Natural killer cell (primary cell): ENCODE results near the gene RBM28. TPM values are rescaled to one million over a fixed set of nuclear protein-coding genes. Genes with fewer than 3 reads are reported as not detected.

Experiments used
- ATAC-seq, 3 donors: fragments of 150-1000 bp in 2 of 3; fragments of 200-7000 bp in 1 of 3; cut with Tn5 transposase; 1 replicate in 1 of 3; 2 replicates in 2 of 3; pipeline ENCODE4 v1.10.0; 2021; ENCODE audit warnings: mild to moderate bottlenecking in 2 of 3, moderate library complexity in 2 of 3
- DNase-seq, 2 donors: peaks; one replicate each; pipeline versions ENCODE4 v3.0.0 to v3.0.0-alpha.2; 2013 to 2021; ENCODE audit warnings: mixed read lengths in 1 of 2
- H3K27ac ChIP-seq: one replicate; pipeline ENCODE4 v1.5.1; 2013; ENCODE audit warnings: mild to moderate bottlenecking, low read length
- H3K27me3 ChIP-seq: one replicate; pipeline ENCODE4 v1.6.1; 2013; ENCODE audit warnings: low read length; ENCODE audit not compliant: control insufficient read depth, insufficient read depth
- H3K36me3 ChIP-seq: one replicate; pipeline ENCODE4 v1.6.1; 2013; ENCODE audit warnings: low read length; ENCODE audit not compliant: control insufficient read depth, insufficient read depth
- H3K4me1 ChIP-seq: one replicate; pipeline ENCODE4 v1.6.1; 2013; ENCODE audit warnings: low read length; ENCODE audit not compliant: control insufficient read depth, insufficient read depth
- H3K4me3 ChIP-seq: one replicate; pipeline ENCODE4 v1.5.1; 2013; ENCODE audit warnings: low read length
- H3K9me3 ChIP-seq: one replicate; pipeline ENCODE4 v1.6.1; 2013; ENCODE audit warnings: low read length; ENCODE audit not compliant: control insufficient read depth, insufficient read depth
- H3K27ac Mint-ChIP-seq, 2 donors: one replicate each; pipeline ENCODE4 v1.8.0; 2022; ENCODE audit warnings: mild to moderate bottlenecking in 2 of 2, mixed read lengths in 2 of 2, moderate library complexity in 1 of 2
- H3K27me3 Mint-ChIP-seq, 2 donors: one replicate each; pipeline ENCODE4 v1.8.0; 2022; ENCODE audit warnings: low read depth in 2 of 2, mixed read lengths in 2 of 2
- H3K36me3 Mint-ChIP-seq: one replicate; pipeline ENCODE4 v1.8.0; 2022; ENCODE audit warnings: mixed read lengths
- H3K4me1 Mint-ChIP-seq, 2 donors: one replicate each; pipeline ENCODE4 v1.8.0; 2022; ENCODE audit warnings: mixed read lengths in 2 of 2
- H3K4me3 Mint-ChIP-seq: one replicate; pipeline ENCODE4 v1.8.0; 2022; ENCODE audit warnings: mild to moderate bottlenecking, moderate library complexity, mixed read lengths
- H3K9me3 Mint-ChIP-seq, 2 donors: one replicate each; pipeline ENCODE4 v1.8.0; 2022; ENCODE audit warnings: mixed read lengths in 2 of 2
- CTCF ChIP-seq: fragments of 200-600 bp; IDR thresholded peaks from one replicate; pipeline ENCODE4 v1.8.0; 2022; ENCODE audit warnings: antibody characterized with exemption
- WGBS: methylation state at CpG from one replicate; pipeline ENCODE4 v1.1.7; 2013; ENCODE audit warnings: missing lambda C conversion rate; ENCODE audit not compliant: insufficient coverage; 5-methylcytosine and 5-hydroxymethylcytosine counted together
- intact Hi-C: fragments of 100-400 bp; cut with micrococcal nuclease; formaldehyde crosslinking; loops from one replicate; pipeline ENCODE4 v1.14.2; 2022
- total RNA-seq, 4 donors: library from RNA; stranded (reverse); fragments of 120-200 nt in 1 of 4; gene quantifications; one replicate each; pipeline versions ENCODE4 v1.2.3 to v1.2.4, GENCODE V29; 2013 to 2022

RBM28 gene
- total RNA-seq, 3 donors from 2014 or later (not counting 1 experiment from before 2014, with no cell fraction given) = 32.5 to 48.7 (median 48.5) TPM

GRCh38 chr7:128360359-128360678 is 16.6 kb upstream of the RBM28 start:
- Histone ChIP-seq H3K36me3 (no peaks in the 10 kb centered on the region), H3K27ac (no peak overlapping the region), H3K9me3 (no peaks in the 10 kb centered on the region), H3K4me3 (no peak overlapping the region), H3K27me3 (peaks cover 28% of the 10 kb centered on the region), H3K4me1 (peaks cover 18% of the 10 kb centered on the region)
- WGBS = 64% methylated on average over 9 of the region's 9 CpGs
- H3K9me3 Mint-ChIP-seq = no peaks in the 10 kb centered on the region
- DNase-seq (no peak), ATAC-seq (no peak)
- H3K36me3 Mint-ChIP-seq = no peaks in the 10 kb centered on the region
- peaks cover 9 to 17% of the 10 kb centered on the region in 2 donors for H3K4me1 Mint-ChIP-seq
- intact Hi-C loops = no loop called here
- TF ChIP-seq CTCF = no peak
- H3K27me3 Mint-ChIP-seq = peaks cover 45 to 54% of the 10 kb centered on the region in 2 donors
- H3K4me3 Mint-ChIP-seq = no peak overlapping the region
- no peak overlapping the region for H3K27ac Mint-ChIP-seq

- H3K9me3 ChIP-seq = no peaks in the 10 kb centered on the region
- intact Hi-C loops = no loop called here
- H3K4me1 Mint-ChIP-seq = peaks cover 9 to 17% of the 10 kb centered on the region in 2 donors
- peak overlapping the region; percentile 58 for H3K4me3 Mint-ChIP-seq
- H3K36me3 ChIP-seq = no peaks in the 10 kb centered on the region
- DNase-seq = no peak
- ATAC-seq = no peak
- 94% methylated on average over 3 of the region's 4 CpGs for WGBS
- peaks cover 41 to 50% of the 10 kb centered on the region in 2 donors for H3K27me3 Mint-ChIP-seq
- H3K36me3 Mint-ChIP-seq = no peaks in the 10 kb centered on the region
- H3K27ac Mint-ChIP-seq = no peak overlapping the region
- H3K27ac ChIP-seq = no peak overlapping the region
- H3K4me1 ChIP-seq = peaks cover 18% of the 10 kb centered on the region
- H3K4me3 ChIP-seq = no peak overlapping the region
- TF ChIP-seq CTCF = no peak
- no peaks in the 10 kb centered on the region for H3K9me3 Mint-ChIP-seq
- H3K27me3 ChIP-seq = peaks cover 28% of the 10 kb centered on the region
Measured at GRCh38 chr7:128359939-128360338, 16.2 kb upstream of the RBM28 start.

- peaks cover 27% of the 10 kb centered on the region for H3K27me3 ChIP-seq
- WGBS = 92% methylated on average over 12 of the region's 12 CpGs
- Mint-ChIP-seq H3K4me1 (peaks cover 9 to 17% of the 10 kb centered on the region in 2 donors), H3K4me3 (peak overlapping the region; percentile 58), H3K27ac (no peak overlapping the region), H3K36me3 (no peaks in the 10 kb centered on the region), H3K27me3 (peaks cover 35 to 47% of the 10 kb centered on the region in 2 donors), H3K9me3 (no peaks in the 10 kb centered on the region)
- no peaks in the 10 kb centered on the region for H3K36me3 ChIP-seq
- intact Hi-C loops = no loop called here
- TF ChIP-seq CTCF = no peak
- ATAC-seq = no peak
- no peaks in the 10 kb centered on the region for H3K9me3 ChIP-seq
- peaks cover 18% of the 10 kb centered on the region for H3K4me1 ChIP-seq
- no peak overlapping the region for H3K4me3 ChIP-seq
- H3K27ac ChIP-seq = no peak overlapping the region
- DNase-seq = no peak
Measured at GRCh38 chr7:128359336-128359735, 15.6 kb upstream of the RBM28 start.

GRCh38 chr7:128358233-128358632 is 14.5 kb upstream of the RBM28 start:
- no peak overlapping the region for H3K4me3 Mint-ChIP-seq

More at GRCh38 chr7:128358233-128358632, 14.5 kb upstream of the RBM28 start:
- H3K27ac Mint-ChIP-seq = no peak overlapping the region
- peaks cover 33 to 44% of the 10 kb centered on the region in 2 donors for H3K27me3 Mint-ChIP-seq
- H3K9me3 ChIP-seq = no peaks in the 10 kb centered on the region
- no peak overlapping the region for H3K27ac ChIP-seq
- H3K27me3 ChIP-seq = peaks cover 21% of the 10 kb centered on the region
- no CpG with 5 or more reads among the region's 1 CpG for WGBS
- no peak for TF ChIP-seq CTCF
- DNase-seq (no peak), ATAC-seq (no peak)
- no peak overlapping the region for H3K4me3 ChIP-seq
- peaks cover 18% of the 10 kb centered on the region for H3K4me1 ChIP-seq
- H3K36me3 Mint-ChIP-seq = no peaks in the 10 kb centered on the region
- H3K4me1 Mint-ChIP-seq = peaks cover 9 to 17% of the 10 kb centered on the region in 2 donors
- intact Hi-C loops = no loop called here
- no peaks in the 10 kb centered on the region for H3K9me3 Mint-ChIP-seq
- H3K36me3 ChIP-seq = no peaks in the 10 kb centered on the region
